ENCODE measurements around the gene TRNAU1AP.

GRCh38 chr1:28530456-28530855 lies 22.4 kb upstream of the TRNAU1AP start:
- TF ChIP-seq EZH2phosphoT487 (IDR thresholded peaks at IDR 0.05; ENCODE audit: insufficient read depth, low read depth) (no peak), EZH2 (IDR thresholded peaks at IDR 0.05; ENCODE audit: insufficient read depth, poor library complexity, severe bottlenecking) (no peak)
